GM03348 (cell line): Measurements from ENCODE around the gene SNX21.
"Not testable (repeated sequence)": the region's sequence is repeated elsewhere in the genome, so short reads cannot be mapped to it uniquely, and the experiment has no call there.

Experiments
- DNase-seq: peaks from one replicate; pipeline ENCODE4 v3.0.0; 2012; ENCODE audit warnings: low spot score

The SNX21 gene

DNA sequence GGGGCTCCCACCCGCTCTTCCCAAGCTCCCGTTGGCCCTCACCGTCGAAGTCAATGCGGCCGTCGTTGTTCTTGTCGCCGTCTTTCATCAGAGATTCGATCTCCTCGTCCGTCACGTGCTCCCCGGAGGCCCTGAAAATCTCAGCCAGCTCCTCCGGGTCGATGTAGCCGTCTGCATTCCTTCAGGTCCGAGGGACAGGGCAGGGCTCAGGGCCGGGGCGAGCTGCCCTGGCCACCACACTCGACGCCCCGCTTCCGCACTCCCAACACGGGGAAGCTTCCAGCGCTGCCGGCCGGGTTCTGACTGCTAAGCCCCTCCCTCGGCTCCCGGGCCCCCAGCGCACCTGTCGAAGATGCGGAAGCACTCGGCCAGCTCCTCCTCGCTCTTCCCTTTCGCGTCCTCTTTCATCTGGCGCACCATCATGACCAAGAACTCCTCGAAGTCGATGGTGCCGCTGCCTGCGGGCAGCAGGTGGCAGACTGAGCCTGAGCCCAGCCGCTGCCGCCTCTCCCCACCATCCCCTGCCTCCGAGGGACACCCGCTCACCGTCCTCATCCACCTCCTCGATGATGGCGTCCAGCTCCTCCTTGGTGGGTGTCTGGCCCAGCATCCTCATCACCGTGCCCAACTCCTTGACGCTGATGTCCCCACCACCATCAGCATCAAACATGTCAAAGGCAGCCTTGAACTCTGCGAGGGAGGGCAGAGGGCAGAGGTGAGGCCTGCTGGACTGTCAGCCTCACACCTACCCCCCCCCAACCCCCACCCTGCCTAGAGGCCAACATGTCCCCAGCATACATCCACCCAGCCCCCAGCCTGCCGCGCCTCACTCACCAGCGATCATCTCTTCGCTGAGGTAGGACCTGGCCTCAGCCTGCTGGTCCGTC, 9.4 kb upstream of the SNX21 start:
- peak; percentile 50 for DNase-seq

DNA sequence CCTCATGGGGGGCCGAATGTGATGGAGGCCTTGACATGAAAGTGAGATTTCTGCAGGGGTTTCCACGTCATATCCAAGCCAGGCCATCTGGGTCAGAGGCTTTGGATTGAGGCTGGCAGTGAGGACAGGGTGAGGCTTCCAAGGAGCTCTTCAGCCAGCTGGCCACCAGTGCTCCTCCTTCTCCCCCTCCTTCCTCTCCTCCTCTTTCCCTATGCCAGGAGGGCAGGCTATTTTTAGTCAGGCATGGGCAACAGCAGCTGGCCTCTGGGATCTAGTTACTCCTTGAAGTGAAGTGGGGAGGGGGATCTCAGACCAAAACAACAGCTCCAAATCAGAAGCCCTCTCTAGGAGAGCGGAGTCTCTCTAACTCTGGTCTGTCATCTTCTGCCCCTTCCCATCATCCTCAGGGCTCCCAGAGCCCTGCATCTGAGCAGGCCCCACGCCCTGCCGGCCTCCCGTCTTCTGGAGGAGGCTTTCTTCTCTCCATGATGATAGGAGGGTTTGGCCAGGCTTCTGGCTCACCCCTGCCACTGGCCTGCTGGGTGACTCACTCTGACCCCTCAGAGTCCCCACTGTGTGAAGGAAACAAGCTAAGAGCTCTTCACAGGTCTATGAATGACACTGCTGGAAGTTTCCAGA, 7.1 kb upstream of the SNX21 start:
- DNase-seq, result peak; percentile 54

DNA sequence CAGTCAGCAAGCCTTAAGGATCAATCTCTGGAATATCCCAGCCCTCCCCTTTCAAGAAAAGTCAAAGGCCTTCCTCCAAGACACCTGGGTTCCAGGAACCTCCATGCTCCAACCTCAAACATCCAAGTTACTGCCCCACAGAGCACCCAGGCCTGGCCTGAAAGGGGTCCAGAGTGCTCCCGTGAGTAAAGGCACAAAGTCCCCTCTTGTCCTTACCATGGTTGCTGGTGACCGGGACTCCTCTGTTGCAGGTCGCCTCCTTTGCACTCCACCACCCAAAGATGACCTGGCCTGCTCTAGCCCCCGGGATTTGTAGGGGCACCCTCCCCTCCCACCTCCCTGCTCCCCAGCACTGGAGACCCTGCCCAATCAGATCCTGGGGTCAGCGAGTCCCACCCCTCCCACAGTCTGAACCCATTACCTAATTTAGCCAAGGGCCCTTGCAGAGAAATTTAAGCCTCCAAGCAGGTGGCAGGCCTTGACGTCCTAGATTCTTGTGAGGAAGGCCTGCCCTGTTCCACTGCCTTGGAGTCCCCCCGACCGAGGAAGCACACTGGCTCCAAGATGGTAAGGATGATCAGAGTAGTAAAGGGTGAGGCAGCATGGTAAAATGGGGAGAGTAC, 6.5 kb upstream of the SNX21 start, which contains the start of gene TNNC2:
Gene TNNC2 (minus strand): TSS at position 283 of the 623 bp plus-strand sequence. CDS start 64 bp downstream, at position 219.
- DNase-seq, result no peak

DNA sequence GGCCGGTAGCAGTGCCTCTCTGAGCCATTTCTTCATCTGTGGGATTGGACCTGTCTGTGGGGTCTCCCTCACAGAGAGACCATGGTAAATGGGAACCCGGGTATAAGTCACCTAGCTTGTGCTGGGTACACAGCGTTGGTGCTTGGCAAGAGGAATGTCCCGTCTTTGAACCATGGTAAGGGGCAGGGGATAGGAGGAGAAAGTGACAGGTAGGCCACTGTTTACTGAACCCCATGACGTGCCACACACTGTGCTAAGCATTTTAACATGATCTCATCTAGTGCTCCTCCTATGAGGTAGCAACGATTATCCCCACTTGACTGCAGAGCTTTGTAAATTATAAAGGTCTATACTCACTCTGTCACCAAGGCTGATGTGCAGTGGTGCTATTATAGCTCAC, 5.9 kb upstream of the SNX21 start:
- no peak for DNase-seq

DNA sequence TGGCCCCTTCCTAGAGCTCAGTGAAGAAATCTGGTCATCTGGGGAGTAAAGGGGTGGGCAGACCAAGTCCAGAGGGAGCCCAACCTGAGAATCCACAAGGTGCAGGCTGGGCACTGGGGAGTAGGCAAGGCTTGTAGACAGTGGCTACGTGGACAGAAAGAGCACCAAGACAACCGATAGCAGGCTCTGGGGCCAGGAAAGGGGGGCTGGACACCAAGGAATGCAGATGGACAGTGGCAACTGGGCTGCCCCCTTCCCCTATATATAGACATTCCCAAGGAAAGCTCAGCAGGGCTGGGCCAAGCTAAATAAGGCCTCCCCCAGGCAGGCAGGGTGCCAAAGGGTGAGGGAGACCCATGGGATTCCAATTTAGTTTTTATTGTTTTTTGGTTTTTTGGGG, 5.0 kb upstream of the SNX21 start:
- DNase-seq, result no peak

DNA sequence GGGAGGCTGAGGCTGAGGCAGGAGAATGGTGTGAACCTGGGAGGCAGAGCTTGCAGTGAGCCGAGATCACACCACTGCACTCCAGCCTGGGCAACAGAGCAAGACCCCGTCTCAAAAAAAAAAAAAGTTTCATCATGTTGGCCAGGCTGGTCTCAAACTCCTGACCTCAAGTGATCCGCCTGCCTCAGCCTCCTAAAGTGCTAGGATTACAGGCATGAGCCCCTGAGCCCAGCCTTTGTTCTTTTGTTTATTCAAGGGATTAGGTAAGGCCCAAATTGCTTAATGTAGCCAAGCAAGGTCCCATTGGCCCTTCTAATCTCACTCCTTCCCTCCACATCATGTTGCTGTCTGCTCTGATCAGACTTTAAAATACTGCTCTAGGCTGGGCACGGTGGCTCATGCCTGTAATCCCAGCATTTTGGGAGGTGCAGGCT, 3.9 kb upstream of the SNX21 start:
- DNase-seq, result not testable (repeated sequence)

DNA sequence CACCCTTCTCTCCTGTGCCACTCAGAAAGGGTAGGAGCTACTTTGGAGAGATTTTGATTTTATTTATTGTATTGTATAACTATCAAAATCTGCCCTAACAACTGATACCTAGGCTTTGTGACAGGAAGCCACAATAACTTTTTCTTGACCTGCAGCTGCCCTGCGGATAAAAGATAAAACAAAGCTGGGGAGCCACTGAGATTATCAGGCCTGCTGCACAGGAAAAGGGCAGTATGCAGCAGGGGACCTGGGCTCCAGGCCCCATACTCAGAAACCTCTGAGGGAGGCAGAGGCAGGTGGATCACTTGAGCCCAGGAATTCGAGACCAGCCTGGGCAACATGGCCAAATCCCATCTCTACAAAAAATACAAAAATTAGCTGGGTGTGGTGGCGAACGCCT, 980 bp upstream of the SNX21 start:
- no peak for DNase-seq

DNA sequence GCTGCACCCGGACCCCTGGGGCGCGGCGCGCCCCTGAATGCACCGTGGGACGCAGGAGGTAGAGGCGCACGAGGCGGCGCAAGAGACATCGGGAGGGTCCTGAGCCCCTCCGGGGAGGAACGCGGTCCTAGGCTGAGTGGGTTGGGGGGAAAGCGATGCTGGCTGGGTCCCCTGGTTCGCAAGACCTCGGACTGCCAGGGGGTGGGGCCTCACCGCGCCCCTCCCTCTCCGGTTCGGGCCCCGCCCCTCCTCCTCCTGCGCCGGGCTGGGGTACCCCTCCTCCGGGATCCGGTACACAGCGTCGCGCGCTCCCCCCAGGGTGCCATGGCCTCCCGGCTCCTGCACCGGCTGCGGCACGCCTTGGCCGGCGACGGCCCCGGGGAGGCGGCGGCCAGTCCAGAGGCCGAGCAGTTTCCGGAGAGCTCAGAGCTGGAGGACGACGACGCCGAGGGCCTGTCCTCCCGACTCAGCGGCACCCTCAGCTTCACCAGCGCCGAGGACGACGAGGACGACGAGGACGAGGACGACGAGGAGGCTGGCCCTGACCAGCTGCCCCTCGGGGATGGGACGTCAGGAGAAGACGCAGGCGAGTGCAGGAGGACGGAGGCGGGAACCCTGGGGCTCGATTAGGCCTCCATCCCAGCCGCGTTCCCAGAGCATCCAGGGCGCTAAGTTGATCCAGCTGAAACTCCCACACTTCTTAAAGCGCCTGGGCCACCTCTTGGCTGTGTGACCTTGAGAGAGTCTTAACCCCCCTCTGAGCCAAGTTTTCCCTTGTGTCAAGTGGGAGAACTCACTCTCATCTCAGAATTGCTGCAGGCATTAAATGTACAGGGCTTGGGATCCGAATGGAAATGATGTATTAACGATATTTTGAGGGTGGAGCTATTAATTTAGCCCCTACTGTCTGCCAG, 541 bp downstream of the SNX21 start:
- DNase-seq, result peak; percentile 92

DNA sequence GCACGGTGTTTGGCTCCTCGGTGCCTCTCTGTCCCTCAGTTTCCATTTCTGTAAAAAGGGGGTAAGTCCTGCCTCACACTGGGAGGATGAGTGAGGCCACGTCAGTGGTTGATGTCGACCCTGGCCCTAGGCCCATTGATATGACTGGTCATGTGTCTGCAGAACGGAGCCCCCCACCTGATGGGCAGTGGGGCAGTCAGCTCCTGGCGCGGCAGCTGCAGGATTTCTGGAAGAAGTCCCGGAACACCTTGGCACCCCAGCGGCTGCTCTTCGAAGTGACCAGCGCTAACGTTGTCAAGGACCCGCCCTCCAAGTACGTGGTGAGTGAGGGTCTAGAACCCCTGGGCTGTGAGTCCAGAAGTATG, 1.2 kb downstream of the SNX21 start:
- no peak for DNase-seq

DNA sequence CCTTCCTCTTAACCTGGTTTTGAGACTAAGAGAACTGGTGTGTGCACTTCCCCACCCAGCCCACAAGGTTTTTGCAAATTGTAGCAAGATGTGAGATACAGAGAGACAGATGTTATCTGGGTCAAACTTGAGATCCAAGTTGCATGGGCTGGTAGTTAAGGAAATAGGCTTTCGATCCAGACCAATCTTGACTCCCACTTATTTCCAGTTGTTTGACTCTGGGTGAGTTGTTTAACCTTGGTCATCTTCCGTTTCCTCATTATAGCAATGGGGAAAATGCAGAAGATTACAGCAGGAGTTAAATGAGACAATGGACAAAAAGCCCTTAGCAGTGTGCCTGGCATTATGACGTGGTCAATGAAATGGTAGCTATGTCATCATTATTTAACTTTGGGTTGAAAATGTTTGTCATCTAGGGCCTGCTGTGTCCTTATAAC, 1.7 kb downstream of the SNX21 start:
- no peak for DNase-seq

DNA sequence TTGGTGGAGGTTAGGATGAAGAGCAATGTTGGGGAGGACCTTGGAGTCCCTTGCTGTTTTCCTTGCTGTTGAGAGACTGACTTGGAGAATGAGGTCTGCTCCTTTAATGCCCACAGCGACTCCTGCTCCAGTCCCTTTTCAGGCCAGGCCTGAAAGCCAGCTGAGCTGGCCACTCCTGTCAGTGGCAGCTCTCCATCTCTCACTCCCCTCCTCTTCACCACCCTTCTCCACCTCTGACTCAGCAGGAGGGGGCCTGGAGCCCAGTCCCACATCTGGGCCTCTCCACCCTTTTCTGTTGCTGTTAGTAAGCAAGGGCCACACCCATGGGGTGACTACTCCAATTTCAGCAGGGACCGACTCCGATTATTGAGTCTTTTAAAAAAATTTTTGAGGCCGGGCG, 2.2 kb downstream of the SNX21 start:
- peak; percentile 93 for DNase-seq

DNA sequence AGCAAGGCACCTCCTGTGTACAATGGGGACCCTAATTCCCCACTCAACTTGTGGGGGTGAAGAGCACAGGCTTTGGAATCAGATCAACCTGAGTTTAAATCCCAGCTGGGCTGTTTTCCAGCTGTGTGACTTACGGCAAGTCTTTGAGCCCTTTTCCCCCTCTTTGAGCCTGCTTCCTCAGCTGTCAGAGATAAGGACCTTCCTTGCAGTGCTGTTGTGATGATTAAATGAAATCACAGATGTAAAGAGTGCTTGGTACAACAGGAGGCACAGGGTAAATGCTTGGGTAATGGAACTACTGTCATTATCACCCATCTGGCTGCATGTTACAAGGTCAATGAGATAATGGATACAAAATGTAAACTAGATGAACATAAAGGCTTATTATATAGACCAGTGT, 3.2 kb downstream of the SNX21 start:
- no peak for DNase-seq

DNA sequence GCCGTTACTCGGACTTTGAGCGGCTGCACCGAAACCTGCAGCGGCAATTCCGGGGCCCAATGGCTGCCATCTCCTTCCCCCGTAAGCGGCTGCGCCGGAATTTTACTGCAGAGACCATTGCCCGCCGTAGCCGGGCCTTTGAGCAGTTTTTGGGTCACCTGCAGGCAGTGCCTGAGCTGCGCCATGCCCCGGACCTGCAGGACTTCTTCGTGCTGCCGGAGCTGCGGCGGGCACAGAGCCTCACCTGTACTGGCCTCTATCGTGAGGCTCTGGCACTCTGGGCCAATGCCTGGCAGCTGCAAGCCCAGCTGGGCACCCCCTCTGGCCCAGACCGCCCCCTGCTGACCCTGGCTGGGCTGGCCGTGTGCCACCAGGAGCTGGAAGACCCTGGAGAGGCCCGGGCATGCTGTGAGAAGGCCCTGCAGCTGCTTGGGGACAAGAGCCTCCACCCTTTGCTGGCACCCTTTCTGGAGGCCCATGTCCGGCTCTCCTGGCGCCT, 7.2 kb downstream of the SNX21 start:
- no peak for DNase-seq

DNA sequence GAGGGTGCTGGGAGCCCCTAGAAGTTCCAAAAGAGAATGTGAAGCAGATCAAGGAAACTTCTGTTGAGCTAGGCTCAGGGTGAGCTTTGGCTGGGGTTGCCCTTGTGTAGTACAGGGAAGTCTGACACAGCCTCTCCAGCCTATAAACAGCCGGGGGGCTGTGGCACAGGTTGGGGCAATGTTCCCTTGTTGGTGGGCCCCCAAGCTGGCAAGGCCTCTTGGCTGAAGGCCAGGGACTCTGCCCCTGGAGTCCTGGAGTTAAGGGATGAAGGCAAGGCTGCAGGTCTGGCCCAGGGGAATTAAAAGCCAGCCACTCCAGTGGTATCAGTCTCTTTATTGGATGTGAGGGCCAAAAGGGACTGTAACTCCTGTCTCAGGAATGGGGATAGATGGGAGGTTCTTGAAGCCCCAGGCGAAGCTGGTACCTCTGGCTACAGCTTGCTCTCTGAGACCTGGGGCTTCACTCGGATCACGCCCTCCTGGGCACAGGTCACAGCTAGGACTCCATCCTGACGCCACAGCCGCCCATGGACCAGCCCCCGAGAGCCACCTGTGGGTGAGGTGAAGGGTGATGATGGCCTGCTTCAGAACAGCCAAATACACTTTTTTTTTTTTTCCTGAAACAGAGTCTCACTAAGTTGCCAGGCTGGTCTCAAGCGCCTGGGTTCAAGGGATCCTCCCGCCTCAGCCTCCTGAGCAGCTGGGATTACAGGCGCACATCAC, 8.0 kb downstream of the SNX21 start:
- DNase-seq, result no peak

DNA sequence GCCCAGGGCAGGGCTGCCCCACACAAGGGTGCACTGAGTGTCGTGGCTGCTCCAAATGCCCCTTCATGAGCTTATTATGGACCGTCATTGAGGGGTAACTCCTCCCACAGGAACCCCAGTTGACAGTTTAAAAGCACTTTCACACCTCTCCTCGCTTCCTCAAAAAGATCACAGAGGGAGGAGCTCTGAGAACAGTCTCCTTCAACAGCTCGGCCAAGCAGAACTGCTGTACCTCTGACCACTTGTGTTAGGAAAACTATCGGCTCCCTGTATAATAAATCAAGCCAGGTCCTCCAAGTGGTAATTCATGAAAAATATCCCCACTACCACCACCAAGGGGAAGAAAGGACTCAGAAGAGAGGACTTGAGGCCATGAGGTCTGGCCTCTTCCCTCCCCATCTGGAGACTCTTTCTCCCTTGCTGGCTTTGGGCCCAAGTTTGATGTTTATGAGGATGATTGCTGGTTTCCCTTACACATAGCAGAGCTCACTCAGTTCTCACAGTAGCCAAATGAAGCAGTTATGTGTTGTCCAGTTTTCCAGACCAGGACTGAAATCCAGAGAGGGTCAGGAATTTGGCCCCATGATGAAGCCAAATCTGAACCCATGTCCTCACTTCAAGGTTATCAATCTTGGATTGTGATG, 8.7 kb downstream of the SNX21 start:
- DNase-seq, result peak; percentile 61

DNA sequence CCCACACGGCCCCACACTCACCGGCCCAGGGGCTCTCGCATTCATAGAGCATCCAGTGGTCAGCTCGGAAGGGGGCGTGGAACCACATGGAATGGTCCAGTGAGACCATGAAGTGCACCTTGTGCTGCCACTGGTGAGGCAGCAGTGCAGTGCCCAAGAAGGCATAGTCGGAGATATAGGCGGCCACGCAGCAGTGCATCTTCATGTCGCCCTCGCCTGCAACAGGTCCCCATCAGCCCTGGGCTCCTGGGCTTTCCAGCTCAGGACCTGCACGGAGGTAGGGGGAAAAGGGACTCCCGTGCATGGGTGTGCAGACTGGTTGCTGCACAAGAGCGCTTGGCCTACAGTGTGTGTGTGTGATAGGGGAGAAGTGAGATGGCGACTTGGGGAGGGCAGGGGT, 9.9 kb downstream of the SNX21 start:
- DNase-seq, result no peak

DNA sequence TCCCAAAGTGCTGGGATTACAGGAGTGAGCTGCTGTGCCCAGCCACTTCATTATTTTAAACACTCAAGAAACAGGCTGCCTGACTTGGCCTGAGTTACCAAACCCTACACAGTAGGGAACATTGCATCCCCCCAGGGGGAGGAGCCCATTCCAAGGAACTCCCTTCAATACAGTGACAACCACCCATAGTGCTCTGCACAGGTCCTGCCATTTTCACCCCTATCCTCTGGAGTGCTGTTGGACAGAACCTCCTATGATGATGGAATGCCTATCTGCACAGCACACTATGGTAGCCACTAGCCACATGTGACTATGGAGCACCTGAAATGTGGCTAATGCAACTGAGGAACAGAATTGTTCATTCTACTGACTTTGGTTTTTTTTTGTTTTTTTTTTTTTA, 11.9 kb downstream of the SNX21 start:
- DNase-seq, result no peak

DNA sequence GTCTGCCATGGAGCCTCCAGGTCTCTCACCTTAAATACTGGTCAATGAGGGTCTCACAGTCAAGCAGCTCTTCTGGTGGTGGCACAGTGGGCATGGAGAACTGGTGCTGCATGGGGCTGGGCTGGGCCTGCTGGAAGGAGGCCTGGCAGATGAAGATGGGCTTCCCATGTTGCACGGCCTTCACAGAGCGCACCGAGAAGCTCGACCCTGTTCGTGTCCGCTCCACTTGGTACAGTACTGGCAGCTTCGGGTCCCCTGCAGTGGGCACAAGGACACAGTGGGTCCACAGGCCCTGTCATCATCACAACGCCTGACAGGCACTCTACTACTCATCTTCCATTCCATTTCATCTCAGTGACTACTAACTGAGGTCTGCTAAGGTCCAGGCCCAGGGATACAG, 14.8 kb downstream of the SNX21 start:
- no peak for DNase-seq

DNA sequence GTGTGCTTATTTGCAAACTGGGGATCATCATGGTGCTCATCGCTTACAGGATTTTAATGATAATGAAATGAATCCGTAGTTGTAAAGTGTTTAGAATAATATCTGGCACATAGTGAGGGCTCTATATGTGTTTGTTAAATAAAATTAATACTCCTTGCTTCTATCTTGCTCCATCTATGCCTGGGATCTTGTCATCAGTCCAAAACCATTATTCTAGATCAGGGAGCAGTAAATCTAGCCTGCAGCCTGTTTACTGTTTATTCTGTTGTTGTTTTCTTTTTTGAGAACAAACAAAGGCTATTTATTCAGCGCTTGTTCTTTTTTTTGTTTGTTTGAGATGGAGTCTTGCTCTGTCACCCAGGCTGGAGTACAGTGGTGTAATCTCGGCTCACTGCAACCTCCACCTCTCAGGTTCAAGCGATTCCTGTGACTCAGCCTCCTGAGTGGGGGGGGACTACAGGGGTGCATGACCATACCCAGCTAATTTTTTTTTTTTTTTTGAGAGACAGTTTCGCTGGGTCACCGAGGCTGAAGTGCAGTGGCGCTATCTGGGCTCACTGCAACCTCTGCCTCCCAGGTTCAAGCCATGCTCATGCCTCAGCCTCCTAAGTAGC, 15.5 kb downstream of the SNX21 start:
- DNase-seq, result no peak

DNA sequence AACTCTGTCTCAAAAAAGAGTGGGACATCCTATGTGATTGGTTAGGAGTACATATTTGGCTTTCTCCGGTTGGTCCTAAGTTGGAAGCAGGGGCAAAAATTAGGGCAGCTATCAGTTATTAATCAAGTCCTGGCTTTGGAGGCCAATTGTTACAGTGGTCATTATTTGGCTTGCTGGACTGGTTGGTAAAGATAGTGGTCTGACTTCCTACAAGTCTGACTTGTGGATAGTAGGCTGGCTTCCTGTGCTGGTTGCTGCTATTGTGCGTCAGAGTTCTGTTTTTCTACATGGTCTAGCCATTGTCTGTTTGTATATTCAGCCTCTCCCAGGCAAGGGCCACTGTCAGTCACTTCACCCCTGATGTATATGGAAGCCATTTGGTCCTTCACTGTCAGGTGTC, 16.6 kb downstream of the SNX21 start:
- no peak for DNase-seq
